ENCODE measurements around the gene STRIP2. TPM values are rescaled to one million over a fixed set of nuclear protein-coding genes. Genes with fewer than 3 reads are reported as not detected.
"Not testable (repeated sequence)": the region's sequence is repeated elsewhere in the genome, so short reads cannot be mapped to it uniquely, and the experiment has no call there.

The STRIP2 gene
- polyA plus RNA-seq, 1 donor from 2014 or later = 7.4 TPM

- Histone ChIP-seq H3K4me2 (ENCODE audit: low read length) (no peak overlapping the region), H3K79me2 (replicated peaks; ENCODE audit: insufficient read depth, low read length) (no peaks in the 10 kb centered on the region), H3K9ac (ENCODE audit: low read length) (no peak overlapping the region), H3K27ac (ENCODE audit: low read length) (no peak overlapping the region), H3K36me3 (ENCODE audit: insufficient read depth, low read length) (no peaks in the 10 kb centered on the region), H3F3A (ENCODE audit: insufficient read depth, low read length, poor library complexity, severe bottlenecking) (no peaks in the 10 kb centered on the region), H4K20me1 (ENCODE audit: insufficient read depth) (no peaks in the 10 kb centered on the region), H3K9me3 (ENCODE audit: low read length) (no peaks in the 10 kb centered on the region), H3K27me3 (ENCODE audit: insufficient read depth, low read depth, low read length) (no peaks in the 10 kb centered on the region), H3K9me2 (ENCODE audit: insufficient read depth, low read length) (no peaks in the 10 kb centered on the region), H2AFZ (ENCODE audit: low read depth, low read length) (no peak overlapping the region), H3K4me3 (ENCODE audit: low read length) (no peak overlapping the region)
- no peak for TF ChIP-seq MXI1 (conservative IDR thresholded peaks at IDR 0.05; ENCODE audit: poor library complexity, severe bottlenecking)
- TF ChIP-seq EZH2 (IDR thresholded peaks at IDR 0.05; ENCODE audit: borderline replicate concordance, insufficient read depth, low read length, poor library complexity, severe bottlenecking) = no peak
- TF ChIP-seq SMC3 (conservative IDR thresholded peaks at IDR 0.05; ENCODE audit: poor library complexity) = no peak
- TF ChIP-seq EP300 (conservative IDR thresholded peaks at IDR 0.05; ENCODE audit: poor library complexity, severe bottlenecking) = no peak
- no peak for TF ChIP-seq TAF1 (IDR thresholded peaks at IDR 0.05; ENCODE audit: low read depth)
- TF ChIP-seq CTCF (IDR thresholded peaks at IDR 0.05; ENCODE audit: poor library complexity, severe bottlenecking) = no peak
- TF ChIP-seq POLR2AphosphoS5 (IDR thresholded peaks at IDR 0.05) = no peak
- no peak for TF ChIP-seq RAD21 (conservative IDR thresholded peaks at IDR 0.05)
- no peak for TF ChIP-seq REST (IDR thresholded peaks at IDR 0.05; ENCODE audit: borderline replicate concordance)
These were observed 37.2 kb downstream of the STRIP2 start for GRCh38 chr7:129471402-129471827.

GRCh38 chr7:129475931-129476330 is 41.7 kb downstream of the STRIP2 start:
- not testable (repeated sequence) for H2AFZ ChIP-seq (ENCODE audit: low read depth, low read length); H3K36me3 ChIP-seq (ENCODE audit: insufficient read depth, low read length); H3K4me3 ChIP-seq (ENCODE audit: low read length); H3K79me2 ChIP-seq (replicated peaks; ENCODE audit: insufficient read depth, low read length); H3K4me2 ChIP-seq (ENCODE audit: low read length); H3K9me3 ChIP-seq (ENCODE audit: low read length); H3K9me2 ChIP-seq (ENCODE audit: insufficient read depth, low read length); H3F3A ChIP-seq (ENCODE audit: insufficient read depth, low read length, poor library complexity, severe bottlenecking); H3K27me3 ChIP-seq (ENCODE audit: insufficient read depth, low read depth, low read length); H3K9ac ChIP-seq (ENCODE audit: low read length); H4K20me1 ChIP-seq (ENCODE audit: insufficient read depth); H3K27ac ChIP-seq (ENCODE audit: low read length)

GRCh38 chr7:129476398-129476797 is 42.2 kb downstream of the STRIP2 start:
- H2AFZ ChIP-seq (ENCODE audit: low read depth, low read length); H3K27me3 ChIP-seq (ENCODE audit: insufficient read depth, low read depth, low read length); H3K79me2 ChIP-seq (replicated peaks; ENCODE audit: insufficient read depth, low read length); H3K27ac ChIP-seq (ENCODE audit: low read length); H3K36me3 ChIP-seq (ENCODE audit: insufficient read depth, low read length); H3K9me2 ChIP-seq (ENCODE audit: insufficient read depth, low read length); H3K9me3 ChIP-seq (ENCODE audit: low read length); H4K20me1 ChIP-seq (ENCODE audit: insufficient read depth); H3K4me2 ChIP-seq (ENCODE audit: low read length); H3K4me3 ChIP-seq (ENCODE audit: low read length); H3K9ac ChIP-seq (ENCODE audit: low read length); H3F3A ChIP-seq (ENCODE audit: insufficient read depth, low read length, poor library complexity, severe bottlenecking): not testable (repeated sequence)

All from neural cell (in vitro differentiated cells).